Activated B cell treated with CpG ODN at 0.5 μM for 24 hours (primary cell): ENCODE measurements around the gene CBLB. TPM values are rescaled to one million over a fixed set of nuclear protein-coding genes. Genes with fewer than 3 reads are reported as not detected.

ENCODE experiments used
- ATAC-seq: fragments of 200-7000 bp; cut with Tn5 transposase; one replicate; pipeline ENCODE4 v1.10.0; 2021; ENCODE audit warnings: low read depth, mild to moderate bottlenecking, moderate library complexity
- CTCF ChIA-PET: fragments of 350-600 bp; sonication (Branson Sonifier 250); formaldehyde crosslinking; loops from one replicate; lab custom pipeline; 2021; ENCODE audit warnings: antibody characterized with exemption; lab: Charles Lee
- POLR2A ChIA-PET: fragments of 350-600 bp; sonication (Branson Sonifier 250); formaldehyde crosslinking; loops from one replicate; lab custom pipeline; 2021; ENCODE audit warnings: antibody characterized with exemption; lab: Charles Lee
- DNase-seq: peaks from one replicate; pipeline ENCODE4 v3.0.0; 2022
- H3K27ac Mint-ChIP-seq: one replicate; pipeline ENCODE4 v1.8.0; 2020; ENCODE audit warnings: mixed read lengths
- H3K27me3 Mint-ChIP-seq: one replicate; pipeline ENCODE4 v1.8.0; 2021; ENCODE audit warnings: mixed read lengths
- H3K36me3 Mint-ChIP-seq: one replicate; pipeline ENCODE4 v1.8.0; 2021; ENCODE audit warnings: low read depth, mixed read lengths
- H3K4me1 Mint-ChIP-seq: one replicate; pipeline ENCODE4 v1.8.0; 2021; ENCODE audit warnings: mixed read lengths
- H3K4me3 Mint-ChIP-seq: one replicate; pipeline ENCODE4 v1.8.0; 2020; ENCODE audit warnings: mild to moderate bottlenecking, mixed read lengths
- H3K9me3 Mint-ChIP-seq: one replicate; pipeline ENCODE4 v1.8.0; 2020; ENCODE audit warnings: mixed read lengths
- intact Hi-C: fragments of 100-400 bp; cut with micrococcal nuclease; formaldehyde crosslinking; loops from one replicate; pipeline ENCODE4 v1.15.1; 2024
- total RNA-seq: library from RNA; stranded (reverse); gene quantifications from 2 replicates; pipeline ENCODE4 v1.2.3, GENCODE V29; 2022
- TF ChIP-seq, protein P1 (sequence below): fragments of 200-600 bp; IDR thresholded peaks from one replicate; pipeline ENCODE4 v1.8.0; 2022; ENCODE audit warnings: antibody characterized with exemption, mild to moderate bottlenecking

The CBLB gene
- total RNA-seq, 1 donor from 2014 or later, result 78.1 TPM

DNA sequence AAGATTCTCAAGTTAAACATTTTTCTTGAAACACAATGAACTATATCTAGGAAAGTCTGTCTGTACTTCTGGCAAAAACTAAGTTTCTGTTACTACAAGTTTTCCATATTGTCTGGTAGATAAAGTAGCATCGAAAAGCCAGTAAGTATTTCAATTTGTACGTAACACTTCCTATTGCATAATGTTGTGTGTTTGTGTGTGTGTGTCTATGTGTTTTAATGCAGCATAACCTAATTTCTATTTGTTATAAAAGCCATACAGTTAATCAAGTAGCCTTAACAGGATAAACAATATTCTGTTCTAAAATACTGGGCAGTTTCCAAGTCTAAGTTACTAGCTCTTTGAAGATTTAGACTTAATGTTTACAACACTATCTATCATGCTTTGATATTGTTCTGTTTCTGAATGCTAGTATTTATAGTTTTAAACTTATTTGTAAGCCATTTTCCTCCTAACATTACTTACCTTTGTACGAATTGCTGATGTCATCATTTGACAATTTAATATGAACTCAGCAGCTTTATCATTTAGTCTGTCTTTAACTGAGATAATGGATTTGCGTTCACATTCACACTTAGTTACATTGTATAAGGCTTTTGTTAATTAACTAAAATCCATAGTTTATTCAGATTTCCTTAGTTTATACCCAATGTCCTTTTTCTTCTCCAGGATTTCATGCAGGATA lies 163.9 kb downstream of the CBLB start:
- H3K4me3 Mint-ChIP-seq, result no peak overlapping the region
- H3K27me3 Mint-ChIP-seq, result no peaks in the 10 kb centered on the region
- CTCF ChIA-PET, result no interaction called here
- POLR2A ChIA-PET, result no interaction called here
- ATAC-seq (no peak), DNase-seq (no peak)
- H3K27ac Mint-ChIP-seq, result no peak overlapping the region
- H3K36me3 Mint-ChIP-seq, result peaks cover 43% of the 10 kb centered on the region
- no peaks in the 10 kb centered on the region for H3K4me1 Mint-ChIP-seq
- TF ChIP-seq, protein P1, sequence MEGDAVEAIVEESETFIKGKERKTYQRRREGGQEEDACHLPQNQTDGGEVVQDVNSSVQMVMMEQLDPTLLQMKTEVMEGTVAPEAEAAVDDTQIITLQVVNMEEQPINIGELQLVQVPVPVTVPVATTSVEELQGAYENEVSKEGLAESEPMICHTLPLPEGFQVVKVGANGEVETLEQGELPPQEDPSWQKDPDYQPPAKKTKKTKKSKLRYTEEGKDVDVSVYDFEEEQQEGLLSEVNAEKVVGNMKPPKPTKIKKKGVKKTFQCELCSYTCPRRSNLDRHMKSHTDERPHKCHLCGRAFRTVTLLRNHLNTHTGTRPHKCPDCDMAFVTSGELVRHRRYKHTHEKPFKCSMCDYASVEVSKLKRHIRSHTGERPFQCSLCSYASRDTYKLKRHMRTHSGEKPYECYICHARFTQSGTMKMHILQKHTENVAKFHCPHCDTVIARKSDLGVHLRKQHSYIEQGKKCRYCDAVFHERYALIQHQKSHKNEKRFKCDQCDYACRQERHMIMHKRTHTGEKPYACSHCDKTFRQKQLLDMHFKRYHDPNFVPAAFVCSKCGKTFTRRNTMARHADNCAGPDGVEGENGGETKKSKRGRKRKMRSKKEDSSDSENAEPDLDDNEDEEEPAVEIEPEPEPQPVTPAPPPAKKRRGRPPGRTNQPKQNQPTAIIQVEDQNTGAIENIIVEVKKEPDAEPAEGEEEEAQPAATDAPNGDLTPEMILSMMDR, result no peak
- intact Hi-C loops, result no loop called here
- H3K9me3 Mint-ChIP-seq, result peaks cover 3% of the 10 kb centered on the region

DNA sequence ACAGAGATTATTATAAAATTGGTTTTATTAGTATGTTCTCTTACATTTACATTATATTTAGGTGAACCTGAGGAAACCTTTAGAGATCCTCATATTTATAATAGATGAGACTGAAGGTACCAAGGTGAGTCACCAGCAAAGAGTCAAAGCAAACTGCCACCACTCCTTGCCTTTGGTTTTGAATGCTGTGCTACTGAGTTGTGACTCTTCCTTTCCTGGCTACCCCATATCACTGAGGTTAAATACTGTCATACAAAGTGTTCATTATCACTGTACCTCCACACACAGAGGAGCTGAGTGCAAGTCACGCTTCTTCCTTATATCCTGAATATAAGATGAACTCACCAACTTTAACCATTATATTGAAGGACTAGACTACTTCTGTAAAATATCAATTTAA lies 168.2 kb downstream of the CBLB start:
- DNase-seq (no peak), ATAC-seq (no peak)
- H3K4me3 Mint-ChIP-seq, result no peak overlapping the region
- POLR2A ChIA-PET, result no interaction called here
- CTCF ChIA-PET, result no interaction called here
- H3K36me3 Mint-ChIP-seq, result peaks cover 41% of the 10 kb centered on the region
- no peak overlapping the region for H3K27ac Mint-ChIP-seq
- H3K9me3 Mint-ChIP-seq, result no peaks in the 10 kb centered on the region
- intact Hi-C loops, result no loop called here
- TF ChIP-seq, protein P1, result no peak
- H3K4me1 Mint-ChIP-seq, result peaks cover 4% of the 10 kb centered on the region
- no peaks in the 10 kb centered on the region for H3K27me3 Mint-ChIP-seq

DNA sequence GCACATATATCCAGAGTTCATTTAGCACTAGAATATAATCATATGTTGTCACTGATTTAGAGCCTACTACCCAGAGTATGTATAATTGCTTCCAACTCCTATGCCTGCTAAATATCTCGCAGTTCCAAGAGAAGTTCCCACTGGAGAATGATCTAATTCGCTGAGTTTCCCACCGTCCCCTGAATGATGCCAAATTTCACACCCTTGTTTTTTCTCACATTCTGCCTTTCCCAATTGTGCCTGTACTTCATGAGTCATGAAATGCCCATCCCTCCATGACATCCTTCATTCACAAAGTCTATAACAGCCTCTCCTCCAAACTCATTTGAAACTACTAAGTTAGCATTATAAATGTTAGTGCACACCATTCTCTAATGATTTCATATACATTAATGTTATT lies 177.2 kb downstream of the CBLB start:
- H3K9me3 Mint-ChIP-seq, result no peaks in the 10 kb centered on the region
- H3K27ac Mint-ChIP-seq, result no peak overlapping the region
- H3K27me3 Mint-ChIP-seq, result no peaks in the 10 kb centered on the region
- H3K36me3 Mint-ChIP-seq, result peaks cover 35% of the 10 kb centered on the region
- intact Hi-C loops, result no loop called here
- peaks cover 4% of the 10 kb centered on the region for H3K4me1 Mint-ChIP-seq
- POLR2A ChIA-PET, result no interaction called here
- no peak overlapping the region for H3K4me3 Mint-ChIP-seq
- DNase-seq, result no peak
- TF ChIP-seq, protein P1, result no peak
- CTCF ChIA-PET, result no interaction called here
- no peak for ATAC-seq

DNA sequence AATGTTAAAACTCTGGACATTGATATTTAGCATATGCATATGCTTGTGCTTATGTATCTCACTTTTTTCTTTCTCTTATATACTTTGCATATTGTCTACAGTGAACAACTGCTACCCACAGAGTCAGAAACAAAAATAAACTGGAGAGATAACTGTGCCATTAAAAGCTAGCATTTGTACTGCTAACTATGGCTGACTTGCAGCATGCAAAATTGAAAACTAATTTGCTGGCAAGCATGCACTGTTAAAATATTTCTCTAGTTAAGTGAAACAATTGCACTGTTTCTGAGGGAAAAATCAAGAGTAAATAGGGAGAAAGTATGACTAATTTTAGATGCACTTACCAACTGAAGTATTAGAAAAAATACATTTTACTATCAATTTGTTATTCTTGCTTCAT lies 177.8 kb downstream of the CBLB start:
- Mint-ChIP-seq H3K36me3 (peaks cover 33% of the 10 kb centered on the region), H3K27ac (no peak overlapping the region), H3K4me3 (no peak overlapping the region), H3K9me3 (no peaks in the 10 kb centered on the region), H3K4me1 (peaks cover 8% of the 10 kb centered on the region), H3K27me3 (no peaks in the 10 kb centered on the region)
- POLR2A ChIA-PET, result no interaction called here
- CTCF ChIA-PET, result no interaction called here
- no peak for ATAC-seq
- intact Hi-C loops, result no loop called here
- no peak for DNase-seq
- TF ChIP-seq, protein P1, result no peak

DNA sequence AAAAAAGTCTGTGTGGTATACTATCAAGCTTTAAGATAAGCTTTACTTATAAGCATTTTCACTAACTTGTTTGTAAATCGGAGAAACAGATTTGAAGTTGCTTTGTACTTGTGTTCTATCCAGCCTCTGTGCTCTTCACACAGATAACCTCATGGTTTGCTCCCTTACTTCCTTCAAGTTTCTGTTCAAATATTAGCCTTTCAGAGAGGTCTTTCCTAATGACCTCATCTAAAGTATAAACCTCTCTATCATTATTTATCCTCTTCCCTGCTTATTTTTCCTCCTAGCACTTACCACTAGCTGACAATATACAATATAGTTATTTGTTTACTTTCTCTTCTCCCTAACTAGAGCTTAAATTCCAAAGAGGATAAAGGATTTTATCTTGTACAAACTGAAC lies 180.0 kb downstream of the CBLB start:
- Mint-ChIP-seq H3K27ac (peak overlapping the region; percentile 9), H3K4me1 (peaks cover 8% of the 10 kb centered on the region), H3K9me3 (no peaks in the 10 kb centered on the region), H3K4me3 (no peak overlapping the region), H3K36me3 (peaks cover 38% of the 10 kb centered on the region), H3K27me3 (no peaks in the 10 kb centered on the region)
- DNase-seq (no peak), ATAC-seq (no peak)
- intact Hi-C loops, result loop anchor here (5.0 to 10.0 kb wide), 2 partner anchors 338 to 566 kb away; no protein-coding TSS in a partner anchor
- TF ChIP-seq, protein P1, result no peak
- CTCF ChIA-PET, result interaction anchor here (3.0 kb wide), 1 partner anchor 920 kb away, joined by 39 read pairs; no protein-coding TSS in a partner anchor
- POLR2A ChIA-PET, result no interaction called here
